HFF-Myc (cell line): ENCODE data around the gene CDC42BPG.

Source experiments
- DNase-seq: peaks from one replicate; pipeline ENCODE4 v3.0.0-alpha.2; 2011; ENCODE audit warnings: low read depth; ENCODE audit errors: extremely low read depth
- H3K4me3 ChIP-seq: replicated peaks from 2 replicates; pipeline ENCODE4 v1.5.1; 2011; ENCODE audit warnings: low read depth, mild to moderate bottlenecking, control low read depth, low read length
- TF ChIP-seq, protein P1 (sequence below): IDR thresholded peaks from 2 replicates; pipeline ENCODE4 v1.5.1; 2012; ENCODE audit warnings: mild to moderate bottlenecking, low read depth, low read length, control low read depth; ENCODE audit errors: missing control alignments

Gene CDC42BPG

DNA sequence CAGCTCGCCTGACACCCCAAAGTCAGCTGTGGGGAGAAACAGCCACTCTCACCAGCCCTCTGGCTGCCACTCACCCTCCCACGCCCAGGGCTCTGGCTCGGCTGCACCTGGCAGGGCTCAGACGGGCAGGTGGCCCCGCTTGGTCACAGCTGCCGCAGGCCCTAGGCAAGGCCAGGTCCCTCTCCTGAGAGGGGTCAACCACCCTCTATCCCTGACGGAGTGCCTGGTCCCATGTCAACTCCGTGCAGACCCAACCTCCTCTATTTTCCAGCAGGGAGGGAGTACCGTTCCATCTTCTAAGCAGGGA, 43.3 kb downstream of the CDC42BPG start:
- H3K4me3 ChIP-seq: no peak overlapping the region
- TF ChIP-seq, protein P1, sequence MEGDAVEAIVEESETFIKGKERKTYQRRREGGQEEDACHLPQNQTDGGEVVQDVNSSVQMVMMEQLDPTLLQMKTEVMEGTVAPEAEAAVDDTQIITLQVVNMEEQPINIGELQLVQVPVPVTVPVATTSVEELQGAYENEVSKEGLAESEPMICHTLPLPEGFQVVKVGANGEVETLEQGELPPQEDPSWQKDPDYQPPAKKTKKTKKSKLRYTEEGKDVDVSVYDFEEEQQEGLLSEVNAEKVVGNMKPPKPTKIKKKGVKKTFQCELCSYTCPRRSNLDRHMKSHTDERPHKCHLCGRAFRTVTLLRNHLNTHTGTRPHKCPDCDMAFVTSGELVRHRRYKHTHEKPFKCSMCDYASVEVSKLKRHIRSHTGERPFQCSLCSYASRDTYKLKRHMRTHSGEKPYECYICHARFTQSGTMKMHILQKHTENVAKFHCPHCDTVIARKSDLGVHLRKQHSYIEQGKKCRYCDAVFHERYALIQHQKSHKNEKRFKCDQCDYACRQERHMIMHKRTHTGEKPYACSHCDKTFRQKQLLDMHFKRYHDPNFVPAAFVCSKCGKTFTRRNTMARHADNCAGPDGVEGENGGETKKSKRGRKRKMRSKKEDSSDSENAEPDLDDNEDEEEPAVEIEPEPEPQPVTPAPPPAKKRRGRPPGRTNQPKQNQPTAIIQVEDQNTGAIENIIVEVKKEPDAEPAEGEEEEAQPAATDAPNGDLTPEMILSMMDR: no peak
- no peak for DNase-seq

- no peak for DNase-seq
- no peak overlapping the region for H3K4me3 ChIP-seq
- TF ChIP-seq, protein P1: no peak
Measured at GRCh38 chr11:64800303-64801157, 43.9 kb downstream of the CDC42BPG start.

DNA sequence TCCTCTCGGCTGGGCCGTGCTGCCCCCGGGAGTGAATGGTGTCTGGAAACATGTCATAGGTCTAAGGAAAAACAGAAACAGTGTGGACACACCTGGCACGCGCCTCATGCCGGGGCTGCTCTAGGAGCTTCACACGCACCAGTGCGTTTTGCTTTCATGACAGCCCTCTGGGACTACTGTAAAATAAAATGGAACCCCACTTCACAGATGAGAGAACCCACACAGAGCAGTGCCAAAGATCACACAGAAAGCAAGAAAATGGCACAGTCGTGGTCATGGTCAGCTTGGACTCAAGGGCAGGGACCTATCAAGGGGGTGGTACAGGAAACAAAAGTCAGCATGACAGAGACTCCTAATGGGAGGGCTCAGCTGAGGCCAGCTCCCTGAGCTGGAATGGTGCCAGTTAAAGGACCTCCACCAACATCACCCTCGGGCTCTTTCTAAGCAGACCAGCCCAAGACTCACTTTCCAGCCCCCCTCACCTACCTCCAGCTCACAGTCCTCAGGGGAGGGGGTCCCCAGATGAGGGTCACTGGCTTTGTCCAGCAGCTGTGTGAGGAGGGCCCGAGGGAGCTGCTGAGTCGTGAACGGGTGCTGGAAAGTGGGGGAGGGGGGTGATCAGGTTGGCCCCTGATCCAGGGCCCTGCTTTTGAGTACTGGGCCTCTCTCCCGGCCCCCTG, 44.7 kb downstream of the CDC42BPG start:
- TF ChIP-seq, protein P1: no peak
- no peak overlapping the region for H3K4me3 ChIP-seq
- no peak for DNase-seq

DNA sequence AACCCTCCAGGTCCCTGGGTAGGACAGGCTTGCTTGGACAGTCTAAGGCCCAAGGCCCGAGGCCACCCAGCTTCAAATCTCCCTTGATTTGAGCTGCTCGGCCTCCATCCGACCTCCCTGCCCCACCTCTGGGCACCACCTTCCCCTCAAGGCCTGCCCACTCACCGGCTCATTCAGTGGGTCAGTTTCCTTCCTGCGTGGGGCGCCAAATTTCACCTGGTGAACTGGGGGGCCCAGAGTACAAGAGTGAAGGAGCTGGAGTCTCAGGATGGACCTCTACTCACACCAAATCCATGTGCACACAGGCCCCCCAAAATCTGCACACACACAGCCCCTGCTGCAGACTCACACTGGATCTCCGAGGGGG, 45.2 kb downstream of the CDC42BPG start:
- TF ChIP-seq, protein P1: no peak
- DNase-seq: no peak
- H3K4me3 ChIP-seq: no peak overlapping the region

GRCh38 chr11:64796757-64797541, 47.5 kb downstream of the CDC42BPG start:
- TF ChIP-seq, protein P1: no peak
- H3K4me3 ChIP-seq: no peak overlapping the region
- no peak for DNase-seq

DNA sequence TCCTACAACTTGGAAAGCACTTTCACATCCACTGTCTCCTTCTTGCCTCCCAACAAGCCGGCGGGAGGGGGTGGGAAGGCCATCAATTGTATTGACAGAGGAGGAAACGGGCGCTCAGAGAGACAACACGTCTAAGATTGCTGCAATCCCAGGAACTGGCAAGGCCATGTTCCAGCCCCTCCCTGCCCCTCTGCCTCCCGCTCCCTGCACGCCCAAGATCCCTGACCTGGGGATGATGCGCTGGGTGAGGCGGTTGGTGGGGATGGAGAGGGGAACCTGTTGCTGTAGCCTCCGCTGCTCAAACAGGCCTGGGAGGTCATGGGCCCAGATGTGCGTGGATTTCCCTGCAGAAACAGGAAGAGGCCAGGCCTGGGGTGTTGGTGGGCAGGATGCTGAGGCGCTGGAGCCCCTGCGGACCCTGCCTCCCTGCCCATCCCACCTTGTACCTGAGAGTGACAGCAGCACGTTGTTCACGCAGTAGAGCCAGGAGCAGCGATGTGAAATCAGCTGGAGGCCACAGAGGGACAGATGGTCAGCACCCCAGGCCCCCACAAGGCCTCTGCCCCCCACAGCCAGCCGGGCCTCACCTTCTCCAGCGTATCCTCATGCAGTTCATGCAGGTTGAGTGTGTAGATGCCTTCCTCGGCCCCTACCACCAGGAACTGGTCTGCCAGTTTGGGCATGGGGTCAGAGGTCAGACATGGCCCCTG, 48.3 kb downstream of the CDC42BPG start:
- TF ChIP-seq, protein P1: no peak
- DNase-seq: no peak
- no peak overlapping the region for H3K4me3 ChIP-seq
